HepG2 (cell line): ENCODE measurements around the gene IGF2BP1. TPM values are rescaled to one million over a fixed set of nuclear protein-coding genes. Genes with fewer than 3 reads are reported as not detected.
A peak's percentile ranks its signal among the peaks of the same experiment; 100 is the strongest.

Experiments
- ATAC-seq: fragments of 200-7000 bp; cut with Tn5 transposase; 3 replicates; pipeline ENCODE4 v1.9.1; 2020; ENCODE audit warnings: mild to moderate bottlenecking, moderate library complexity
- BruUV-seq: library from RNA; stranded (reverse); fragments of 400-500 nt; replicated peaks from 2 replicates; lab custom pipeline; 2021; lab: Mats Ljungman, UMichigan
- CTCF ChIA-PET: fragments of 300-600 bp; formaldehyde crosslinking; extraction: SDS; loops from one replicate; lab custom pipeline; 2021; ENCODE audit warnings: low total read pairs, inconsistent platforms, low intra/inter-chr PET ratio; lab: Yijun Ruan, JAX
- POLR2A ChIA-PET: fragments of 350-600 bp; sonication (Branson Sonifier 250); formaldehyde crosslinking; loops from one replicate; lab custom pipeline; 2020; ENCODE audit warnings: antibody characterized with exemption, inconsistent platforms; lab: Yijun Ruan, JAX
- DNase-seq: peaks from one replicate; pipeline ENCODE4 v3.0.0-alpha.2; 2015; ENCODE audit warnings: low spot score
- FAIRE-seq: peaks from 3 replicates; lab custom pipeline; 2011; peaks lifted over from hg19 to GRCh38; lab: Jason Lieb, UNC
- H2AFZ ChIP-seq: one replicate; pipeline ENCODE4 v1.6.1; 2011; ENCODE audit warnings: low read length, inconsistent platforms
- H3K27ac ChIP-seq: fragments of 300-600 bp; 3 replicates; pipeline ENCODE4 v1.8.0; 2011; ENCODE audit warnings: mixed run types, mild to moderate bottlenecking, mixed read lengths, low read length, inconsistent platforms; ENCODE audit not compliant: insufficient read depth; ENCODE audit errors: extremely low read length
- H3K27me3 ChIP-seq, 2 experiments: fragments of 200-600 bp in 1 of 2; 2 replicates in 1 of 2; 3 replicates in 1 of 2; pipeline versions ENCODE4 v1.6.0 to v1.8.0; 2011; ENCODE audit warnings: low read length in 2 of 2, mild to moderate bottlenecking in 2 of 2, moderate library complexity in 2 of 2, inconsistent platforms in 1 of 2; ENCODE audit not compliant: insufficient read depth in 2 of 2, control insufficient read depth in 1 of 2
- H3K36me3 ChIP-seq, 2 experiments: fragments of 200-600 bp in 1 of 2; replicated peaks in 1 of 2; 2 replicates in 1 of 2; 3 replicates in 1 of 2; pipeline versions ENCODE4 v1.5.1 to v1.8.0; 2011; ENCODE audit warnings: low read length in 2 of 2, inconsistent platforms in 1 of 2; ENCODE audit not compliant: insufficient read depth in 2 of 2, control insufficient read depth in 1 of 2
- H3K4me1 ChIP-seq: 2 replicates; pipeline ENCODE4 v1.5.1; 2012; ENCODE audit warnings: low read length, inconsistent platforms; ENCODE audit not compliant: insufficient read depth
- H3K4me2 ChIP-seq: 2 replicates; pipeline ENCODE4 v1.6.0; 2011; ENCODE audit warnings: low read depth, low read length, inconsistent platforms
- H3K4me3 ChIP-seq, 3 experiments: fragments of 200-600 bp in 1 of 3; sonication (generic), shearing (Covaris generic) in 1 of 3; replicated peaks in 1 of 3; 2 replicates each; pipeline ENCODE4 v1.5.1; 2011 to 2016; ENCODE audit warnings: low read length in 3 of 3, inconsistent platforms in 2 of 3, low read depth in 2 of 3, mild to moderate bottlenecking in 2 of 3, control low read depth in 1 of 3, mixed read lengths in 1 of 3; ENCODE audit not compliant: insufficient read depth in 1 of 3
- H3K79me2 ChIP-seq: one replicate; pipeline ENCODE4 v1.6.1; 2011; ENCODE audit warnings: low read length, inconsistent platforms; ENCODE audit not compliant: insufficient read depth
- H3K9ac ChIP-seq: 2 replicates; pipeline ENCODE4 v1.6.0; 2011; ENCODE audit warnings: mild to moderate bottlenecking, low read depth, low read length, inconsistent platforms; ENCODE audit not compliant: insufficient read depth
- H3K9me3 ChIP-seq: 2 replicates; pipeline ENCODE4 v1.5.1; 2012; ENCODE audit warnings: mild to moderate bottlenecking, low read length
- H4K20me1 ChIP-seq: 2 replicates; pipeline ENCODE4 v1.6.0; 2011; ENCODE audit warnings: inconsistent platforms, mild to moderate bottlenecking, low read length, moderate library complexity; ENCODE audit not compliant: insufficient read depth
- CCDC6 ChIP-seq: sonication (generic); formaldehyde crosslinking; IDR thresholded peaks from 2 replicates; pipeline ENCODE4 v1.8.1; 2022; ENCODE audit warnings: mild to moderate bottlenecking, missing genetic modification reagents, moderate library complexity
- KDM5B ChIP-seq: sonication (generic); formaldehyde crosslinking; IDR thresholded peaks from 2 replicates; pipeline ENCODE4 v1.4.0; 2020; ENCODE audit warnings: missing genetic modification reagents, mild to moderate bottlenecking, borderline replicate concordance
- KLF6 ChIP-seq: IDR thresholded peaks from 2 replicates; pipeline ENCODE4 v1.8.0; 2016; ENCODE audit warnings: missing biosample characterization, missing genetic modification reagents
- MAFG ChIP-seq: sonication (generic); formaldehyde crosslinking; IDR thresholded peaks from 2 replicates; pipeline ENCODE4 v1.5.1; 2020; ENCODE audit warnings: mild to moderate bottlenecking, missing genetic modification reagents
- NCOA2 ChIP-seq: sonication (generic); formaldehyde crosslinking; IDR thresholded peaks from 2 replicates; pipeline ENCODE4 v1.8.0; 2022; ENCODE audit warnings: inconsistent platforms
- NFYB ChIP-seq: sonication (generic); formaldehyde crosslinking; IDR thresholded peaks from 2 replicates; pipeline ENCODE4 v1.4.0; 2020; ENCODE audit warnings: missing genetic modification reagents
- PAX8 ChIP-seq: sonication (generic); formaldehyde crosslinking; IDR thresholded peaks from 2 replicates; pipeline ENCODE4 v1.8.0; 2022; ENCODE audit warnings: mild to moderate bottlenecking, missing genetic modification reagents, borderline replicate concordance
- PRPF4 ChIP-seq: fragments of 200-400 bp; formaldehyde crosslinking; IDR thresholded peaks from 2 replicates; pipeline ENCODE4 v1.6.1; 2016; ENCODE audit warnings: low read length, low read depth; ENCODE audit not compliant: poor library complexity, severe bottlenecking
- STAG1 ChIP-seq: sonication (generic); formaldehyde crosslinking; IDR thresholded peaks from 2 replicates; pipeline ENCODE4 v1.4.0; 2020; ENCODE audit warnings: missing genetic modification reagents
- XRCC5 ChIP-seq: fragments of 200-400 bp; formaldehyde crosslinking; optimal IDR thresholded peaks from 2 replicates; pipeline ENCODE3; 2017; ENCODE audit warnings: mild to moderate bottlenecking, low read length
- ZNF124 ChIP-seq: sonication (generic); formaldehyde crosslinking; IDR thresholded peaks from 2 replicates; pipeline ENCODE4 v1.4.0; 2020; ENCODE audit warnings: missing genetic modification reagents
- ZNF333 ChIP-seq: sonication (generic); formaldehyde crosslinking; IDR thresholded peaks from 2 replicates; pipeline ENCODE4 v1.4.0; 2020; ENCODE audit warnings: mild to moderate bottlenecking, missing genetic modification reagents, borderline replicate concordance
- ZNF382 ChIP-seq: sonication (generic); formaldehyde crosslinking; IDR thresholded peaks from 2 replicates; pipeline ENCODE4 v1.5.0; 2020; ENCODE audit warnings: missing genetic modification reagents, mild to moderate bottlenecking, borderline replicate concordance
- ZNF44 ChIP-seq: sonication (generic); formaldehyde crosslinking; IDR thresholded peaks from 2 replicates; pipeline ENCODE4 v1.5.1; 2020; ENCODE audit warnings: mild to moderate bottlenecking, missing genetic modification reagents
- ZNF530 ChIP-seq: sonication (generic); formaldehyde crosslinking; IDR thresholded peaks from 2 replicates; pipeline ENCODE4 v1.5.0; 2020; ENCODE audit warnings: low read depth, mild to moderate bottlenecking, missing genetic modification reagents
- ZNF660 ChIP-seq: sonication (generic); formaldehyde crosslinking; IDR thresholded peaks from 2 replicates; pipeline ENCODE4 v1.5.1; 2020; ENCODE audit warnings: mild to moderate bottlenecking, low read depth, missing genetic modification reagents, borderline replicate concordance
- ZNF75D ChIP-seq: sonication (generic); formaldehyde crosslinking; IDR thresholded peaks from 2 replicates; pipeline ENCODE4 v1.8.1; 2023; ENCODE audit warnings: missing genetic modification reagents, mild to moderate bottlenecking, borderline replicate concordance
- ZNF780A ChIP-seq: sonication (generic); formaldehyde crosslinking; IDR thresholded peaks from 2 replicates; pipeline ENCODE4 v1.8.0; 2022; ENCODE audit warnings: mild to moderate bottlenecking, missing genetic modification reagents, moderate library complexity
- ZNF841 ChIP-seq: sonication (generic); formaldehyde crosslinking; IDR thresholded peaks from 2 replicates; pipeline ENCODE4 v1.8.1; 2023; ENCODE audit warnings: missing genetic modification reagents, borderline replicate concordance
- WGBS: methylation state at CpG from one replicate; pipeline ENCODE4 v1.1.6; 2017; ENCODE audit warnings: low lambda C conversion rate; 5-methylcytosine and 5-hydroxymethylcytosine counted together
- in situ Hi-C: cut with HindIII; loops from 2 replicates; pipeline ENCODE4 v1.10.0; 2017; ENCODE audit warnings: low pct_unique_long_range_greater_than_20kb; ENCODE audit not compliant: extremely low pct_ligation_motif_present
- intact Hi-C: fragments of 100-400 bp; cut with micrococcal nuclease; formaldehyde crosslinking; loops from one replicate; pipeline ENCODE4 v1.10.0; 2022; ENCODE audit not compliant: unreplicated experiment
- polyA plus RNA-seq, 8 experiments: library from polyadenylated mRNA; depleted of rRNA in 3 of 8; stranded (reverse) in 7 of 8; unstranded in 1 of 8; fragments of >200 nt; fragmentation: Illumina TruSeq in 4 of 8; extraction: Trizol in 4 of 8; gene quantifications; 2 replicates each; pipeline versions ENCODE4 v1.2.1 to v1.2.3, GENCODE V29; 2011 to 2016; ENCODE audit warnings: low read depth in 4 of 8, missing spikeins in 1 of 8, mixed read lengths in 1 of 8; ENCODE audit not compliant: insufficient read depth in 1 of 8
- total RNA-seq, 5 experiments: library from RNA; depleted of rRNA; stranded (reverse); fragments of >200 nt; fragmentation: Illumina TruSeq; extraction: Trizol; gene quantifications; 2 replicates each; pipeline ENCODE4 v1.2.3, GENCODE V29; 2016; ENCODE audit warnings: low read depth in 1 of 5
- TF ChIP-seq, protein P1 (sequence below): sonication (generic); formaldehyde crosslinking; IDR thresholded peaks from 2 replicates; pipeline ENCODE4 v1.4.0; 2020; ENCODE audit warnings: missing genetic modification reagents, borderline replicate concordance
- TF ChIP-seq, protein P2 (sequence below): IDR thresholded peaks from 2 replicates; pipeline ENCODE4 v1.6.1; 2016; ENCODE audit warnings: mild to moderate bottlenecking, missing biosample characterization, missing genetic modification reagents

Gene IGF2BP1
- total and polyA plus RNA-seq, 2 of the 13 experiments (the other 11 are each of a cell fraction or from before 2014, with no cell fraction given) = 29.7 to 75.1 TPM

DNA sequence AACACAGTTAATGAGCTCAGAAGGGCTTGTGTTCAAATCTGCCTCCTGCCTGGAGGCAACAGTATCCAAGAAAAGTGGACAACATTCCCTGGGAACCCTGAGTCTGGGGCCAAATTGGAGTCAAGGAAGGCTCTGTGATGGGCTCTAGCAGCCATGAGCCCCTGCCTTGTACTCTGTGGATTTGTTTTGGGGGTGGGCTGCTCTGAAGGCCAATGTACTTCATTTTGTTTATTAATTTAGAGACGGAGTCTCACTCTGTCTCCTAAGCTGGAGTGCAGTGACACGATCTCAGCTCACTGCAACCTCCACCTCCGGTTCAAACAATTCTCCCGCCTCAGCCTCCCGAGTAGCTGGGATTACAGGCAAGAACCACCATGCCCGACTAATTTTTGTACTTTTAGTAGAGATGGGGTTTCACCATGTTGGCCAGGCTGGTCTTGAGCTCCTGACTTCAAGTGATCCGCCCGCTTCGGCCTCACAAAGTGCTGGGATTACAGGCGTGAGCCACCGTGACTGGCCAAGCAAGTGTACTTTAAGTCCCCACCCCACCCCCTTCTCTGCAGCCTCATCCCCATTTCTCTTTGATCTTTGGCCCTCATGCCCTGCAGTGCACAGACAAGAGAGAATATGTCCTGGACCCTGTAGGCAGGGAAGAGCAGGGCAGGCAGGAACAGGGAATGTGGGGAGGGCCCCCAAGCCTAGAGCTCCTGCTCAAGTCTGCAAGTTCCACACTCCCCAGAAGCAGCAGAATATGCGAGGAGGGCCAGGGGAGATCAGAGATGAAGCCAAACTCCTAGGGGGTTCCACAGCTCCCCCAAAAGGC is 26.1 kb upstream of the IGF2BP1 start:
- no peaks in the 10 kb centered on the region for H3K9me3 ChIP-seq
- peak overlapping the region; percentile 97 for H3K4me2 ChIP-seq
- ATAC-seq = peak; percentile 95
- H3K27ac ChIP-seq = peak overlapping the region; percentile 79
- in situ Hi-C loops = no loop called here
- no peaks in the 10 kb centered on the region for H3K36me3 ChIP-seq
- peak overlapping the region; percentile 41 to 68 (median 48); a peak in 5 of 6 replicates for H3K4me3 ChIP-seq
- no peaks in the 10 kb centered on the region for H3K79me2 ChIP-seq
- intact Hi-C loops = no loop called here
- TSS peak; percentile 89 for BruUV-seq
- H3K9ac ChIP-seq = peak overlapping the region; percentile 56
- WGBS = 3% methylated on average over 12 of the region's 12 CpGs
- no peaks in the 10 kb centered on the region for H4K20me1 ChIP-seq
- ChIA-PET POLR2A (interaction anchor here (0.8 to 7.4 kb wide), 23 partner anchors 9 to 99 kb away, joined by 4 to 268 read pairs (median 14); partner anchors contain the start of genes ATP5MC1, IGF2BP1, SNF8 and UBE2Z), CTCF (no interaction called here)
- H2AFZ ChIP-seq = no peak overlapping the region
- peak; percentile 96 for FAIRE-seq
- H3K27me3 ChIP-seq = no peaks in the 10 kb centered on the region
- peaks cover 56% of the 10 kb centered on the region for H3K4me1 ChIP-seq
- peak; percentile 99 for DNase-seq
- TF ChIP-seq MAFG (CRISPR knock-in tag) = no peak
- no peak for TF ChIP-seq ZNF841
- no peak for TF ChIP-seq ZNF75D
- TF ChIP-seq, protein P1, sequence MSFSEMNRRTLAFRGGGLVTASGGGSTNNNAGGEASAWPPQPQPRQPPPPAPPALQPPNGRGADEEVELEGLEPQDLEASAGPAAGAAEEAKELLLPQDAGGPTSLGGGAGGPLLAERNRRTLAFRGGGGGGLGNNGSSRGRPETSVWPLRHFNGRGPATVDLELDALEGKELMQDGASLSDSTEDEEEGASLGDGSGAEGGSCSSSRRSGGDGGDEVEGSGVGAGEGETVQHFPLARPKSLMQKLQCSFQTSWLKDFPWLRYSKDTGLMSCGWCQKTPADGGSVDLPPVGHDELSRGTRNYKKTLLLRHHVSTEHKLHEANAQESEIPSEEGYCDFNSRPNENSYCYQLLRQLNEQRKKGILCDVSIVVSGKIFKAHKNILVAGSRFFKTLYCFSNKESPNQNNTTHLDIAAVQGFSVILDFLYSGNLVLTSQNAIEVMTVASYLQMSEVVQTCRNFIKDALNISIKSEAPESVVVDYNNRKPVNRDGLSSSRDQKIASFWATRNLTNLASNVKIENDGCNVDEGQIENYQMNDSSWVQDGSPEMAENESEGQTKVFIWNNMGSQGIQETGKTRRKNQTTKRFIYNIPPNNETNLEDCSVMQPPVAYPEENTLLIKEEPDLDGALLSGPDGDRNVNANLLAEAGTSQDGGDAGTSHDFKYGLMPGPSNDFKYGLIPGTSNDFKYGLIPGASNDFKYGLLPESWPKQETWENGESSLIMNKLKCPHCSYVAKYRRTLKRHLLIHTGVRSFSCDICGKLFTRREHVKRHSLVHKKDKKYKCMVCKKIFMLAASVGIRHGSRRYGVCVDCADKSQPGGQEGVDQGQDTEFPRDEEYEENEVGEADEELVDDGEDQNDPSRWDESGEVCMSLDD (CRISPR knock-in tag) = 0 out of 2 replicates have a peak, but pooled peaks have one; percentile 73
- TF ChIP-seq KLF6 (CRISPR knock-in tag) = peak; percentile 57; the same call in 1 of the 2 replicates
- TF ChIP-seq ZNF382 (CRISPR knock-in tag) = no peak
- no peak for TF ChIP-seq KDM5B (CRISPR knock-in tag)
- no peak for TF ChIP-seq PAX8
- TF ChIP-seq ZNF530 = no peak
- TF ChIP-seq XRCC5 = peak; percentile 84
- TF ChIP-seq, protein P2, sequence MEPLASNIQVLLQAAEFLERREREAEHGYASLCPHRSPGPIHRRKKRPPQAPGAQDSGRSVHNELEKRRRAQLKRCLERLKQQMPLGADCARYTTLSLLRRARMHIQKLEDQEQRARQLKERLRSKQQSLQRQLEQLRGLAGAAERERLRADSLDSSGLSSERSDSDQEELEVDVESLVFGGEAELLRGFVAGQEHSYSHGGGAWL (CRISPR knock-in tag) = no peak; the same call in 1 of the 2 replicates
- TF ChIP-seq ZNF44 = no peak; the same call in 1 of the 2 replicates
- peak; percentile 77 for TF ChIP-seq NCOA2 (CRISPR knock-in tag)
- TF ChIP-seq ZNF124 (CRISPR knock-in tag) = no peak
- no peak for TF ChIP-seq ZNF333
- peak; percentile 56; the same call in 1 of the 2 replicates for TF ChIP-seq CCDC6 (CRISPR knock-in tag)
- peak; percentile 53; the same call in 1 of the 2 replicates for TF ChIP-seq NFYB (CRISPR knock-in tag)
- no peak for TF ChIP-seq ZNF780A (CRISPR knock-in tag)
- TF ChIP-seq STAG1 = peak; percentile 28
- TF ChIP-seq PRPF4 = peak; percentile 18
- no peak for TF ChIP-seq ZNF660 (CRISPR knock-in tag)
